Dedifferentiated amniotic fluid mesenchymal stem cell (primary cell): ENCODE results near the gene PGM3.

Source experiments
- DNase-seq: peaks from one replicate; pipeline ENCODE4 v3.0.0-alpha.2; 2016; ENCODE audit errors: extremely low spot score

The PGM3 gene

GRCh38 chr6:83183082-83183828 lies 9.8 kb downstream of the PGM3 start:
- peak; percentile 48 for DNase-seq

- no peak for DNase-seq
Measured at GRCh38 chr6:83182114-83182513, 11.0 kb downstream of the PGM3 start.

- no peak for DNase-seq
Measured at GRCh38 chr6:83180426-83180950, 12.6 kb downstream of the PGM3 start.

- DNase-seq, result peak; percentile 24
Measured at GRCh38 chr6:83176246-83176645, 16.8 kb downstream of the PGM3 start.

GRCh38 chr6:83169511-83169910 lies 23.6 kb downstream of the PGM3 start:
- DNase-seq, result no peak

GRCh38 chr6:83169106-83169505 lies 24.0 kb downstream of the PGM3 start:
- DNase-seq, result no peak

GRCh38 chr6:83168556-83168955 lies 24.5 kb downstream of the PGM3 start:
- no peak for DNase-seq

GRCh38 chr6:83167726-83168278 lies 25.3 kb downstream of the PGM3 start:
- no peak for DNase-seq

- DNase-seq, result no peak
Measured at GRCh38 chr6:83160167-83160566, 32.9 kb downstream of the PGM3 start.

- DNase-seq, result no peak
Measured at GRCh38 chr6:83155794-83156193, 37.3 kb downstream of the PGM3 start.

GRCh38 chr6:83153883-83154521 lies 39.1 kb downstream of the PGM3 start:
- no peak for DNase-seq

GRCh38 chr6:83152913-83153312 lies 40.2 kb downstream of the PGM3 start:
- DNase-seq, result no peak

- no peak for DNase-seq
Measured at GRCh38 chr6:83151114-83151513, 42.0 kb downstream of the PGM3 start.

- DNase-seq, result no peak
Measured at GRCh38 chr6:83138758-83139157, 54.3 kb downstream of the PGM3 start.

- DNase-seq, result no peak
Measured at GRCh38 chr6:83138118-83138722, 54.8 kb downstream of the PGM3 start.

- DNase-seq, result no peak
Measured at GRCh38 chr6:83132121-83132520, 60.9 kb downstream of the PGM3 start.

- DNase-seq, result peak; percentile 55
Measured at GRCh38 chr6:83127976-83128375, 65.1 kb downstream of the PGM3 start.

GRCh38 chr6:83127258-83127657 lies 65.8 kb downstream of the PGM3 start:
- no peak for DNase-seq

- no peak for DNase-seq
Measured at GRCh38 chr6:83126807-83127206, 66.3 kb downstream of the PGM3 start.

- no peak for DNase-seq
Measured at GRCh38 chr6:83126223-83126622, 66.8 kb downstream of the PGM3 start.

GRCh38 chr6:83125425-83125824 lies 67.6 kb downstream of the PGM3 start:
- no peak for DNase-seq

- DNase-seq, result no peak
Measured at GRCh38 chr6:83124553-83124952, 68.5 kb downstream of the PGM3 start.
